GM12801 (cell line): ENCODE data around the gene NEDD1.

Experiments used
- CTCF ChIP-seq: IDR thresholded peaks from one replicate; pipeline ENCODE4 v1.5.1; 2011; ENCODE audit warnings: control low read depth; ENCODE audit not compliant: insufficient read length; ENCODE audit errors: extremely low read depth

The NEDD1 gene

GRCh38 chr12:96906849-96907670, at the start of gene NEDD1:
Gene NEDD1, plus strand, starts transcription at chr12:96907257. Its CDS starts 2,503 bp downstream, at chr12:96909760.
- no peak for TF ChIP-seq CTCF

GRCh38 chr12:96858162-96858561, 48.9 kb upstream of the NEDD1 start:
- no peak for TF ChIP-seq CTCF

- no peak for TF ChIP-seq CTCF
These were observed 45.4 kb upstream of the NEDD1 start for GRCh38 chr12:96861656-96862055.

GRCh38 chr12:96862326-96862725, 44.7 kb upstream of the NEDD1 start:
- TF ChIP-seq CTCF = no peak

GRCh38 chr12:96864335-96864734, 42.7 kb upstream of the NEDD1 start:
- no peak for TF ChIP-seq CTCF

- TF ChIP-seq CTCF = no peak
These were observed 40.1 kb upstream of the NEDD1 start for GRCh38 chr12:96866801-96867590.

GRCh38 chr12:96870946-96871345, 36.1 kb upstream of the NEDD1 start:
- no peak for TF ChIP-seq CTCF
